PC-9 (cell line): ENCODE data around the gene GOLGA6L10. TPM values are rescaled to one million over a fixed set of nuclear protein-coding genes. Genes with fewer than 3 reads are reported as not detected.
"Not testable (repeated sequence)": the region's sequence is repeated elsewhere in the genome, so short reads cannot be mapped to it uniquely, and the experiment has no call there.

Source experiments
- BruUV-seq: library from RNA; stranded (reverse); fragments of 400-500 nt; replicated peaks from 2 replicates; lab custom pipeline; 2021; lab: Mats Ljungman, UMichigan
- CTCF ChIA-PET: fragments of 300-600 bp; sonication (Branson Sonifier 250); formaldehyde crosslinking; loops from one replicate; lab custom pipeline; 2022; ENCODE audit warnings: antibody characterized with exemption; lab: Charles Lee
- POLR2A ChIA-PET: fragments of 300-600 bp; sonication (Branson Sonifier 250); formaldehyde crosslinking; loops from one replicate; lab custom pipeline; 2022; ENCODE audit warnings: antibody characterized with exemption; ENCODE audit not compliant: unreplicated experiment; lab: Charles Lee
- DNase-seq, 2 experiments: peaks; one replicate each; pipeline versions ENCODE4 v3.0.0 to v3.0.0-alpha.2; 2015 to 2022; ENCODE audit warnings: mixed read lengths in 1 of 2
- H2AFZ ChIP-seq: fragments of 200-600 bp; sonication (generic); 2 replicates; pipeline ENCODE4 v1.8.1; 2017; ENCODE audit warnings: antibody characterized with exemption
- H3F3A ChIP-seq: fragments of 200-600 bp; sonication (generic); 2 replicates; pipeline ENCODE4 v1.8.1; 2017; ENCODE audit warnings: antibody characterized with exemption, mild to moderate bottlenecking, low read depth; ENCODE audit not compliant: insufficient read depth
- H3K27ac ChIP-seq: fragments of 200-600 bp; sonication (generic); 2 replicates; pipeline ENCODE4 v1.6.1; 2016; ENCODE audit warnings: mixed run types
- H3K27me3 ChIP-seq: fragments of 200-600 bp; sonication (generic); 2 replicates; pipeline ENCODE4 v1.6.1; 2016; ENCODE audit warnings: low read depth, mixed run types; ENCODE audit not compliant: insufficient read depth
- H3K36me3 ChIP-seq: fragments of 200-600 bp; sonication (generic); 2 replicates; pipeline ENCODE4 v1.6.1; 2016; ENCODE audit warnings: low read depth, mixed run types
- H3K4me1 ChIP-seq: fragments of 200-600 bp; sonication (generic); replicated peaks from 2 replicates; pipeline ENCODE4 v1.6.1; 2016; ENCODE audit warnings: mixed run types; ENCODE audit not compliant: insufficient read depth
- H3K4me2 ChIP-seq: fragments of 200-600 bp; sonication (generic); 2 replicates; pipeline ENCODE4 v1.6.1; 2017; ENCODE audit warnings: mixed run types
- H3K4me3 ChIP-seq: fragments of 200-600 bp; sonication (generic); 2 replicates; pipeline ENCODE4 v1.6.1; 2016; ENCODE audit warnings: mixed run types
- H3K79me2 ChIP-seq: fragments of 200-600 bp; sonication (generic); 2 replicates; pipeline ENCODE4 v1.6.1; 2017; ENCODE audit warnings: low read depth, mixed run types
- H3K9me2 ChIP-seq: fragments of 200-600 bp; sonication (generic); 2 replicates; pipeline ENCODE4 v1.8.1; 2017; ENCODE audit warnings: mild to moderate bottlenecking; ENCODE audit not compliant: insufficient read depth
- H3K9me3 ChIP-seq: fragments of 200-600 bp; sonication (generic); 2 replicates; pipeline ENCODE4 v1.8.1; 2016; ENCODE audit warnings: low read depth; ENCODE audit not compliant: insufficient read depth
- H4K20me1 ChIP-seq: fragments of 200-600 bp; sonication (generic); 2 replicates; pipeline ENCODE4 v1.8.1; 2017; ENCODE audit not compliant: insufficient read depth
- intact Hi-C: fragments of 100-400 bp; cut with micrococcal nuclease; formaldehyde crosslinking; loops from one replicate; pipeline ENCODE4 v1.10.0; 2022; ENCODE audit not compliant: unreplicated experiment
- total RNA-seq: library from RNA; stranded (reverse); gene quantifications from 2 replicates; pipeline ENCODE4 v1.2.3, GENCODE V29; 2021

GOLGA6L10 gene
- total RNA-seq, 1 experiment from 2014 or later = 2.2 TPM

GRCh38 chr15:82333603-82334553 is 15.4 kb downstream of the GOLGA6L10 start:
- CTCF ChIA-PET, POLR2A ChIA-PET, intact Hi-C loops, H3K4me3 ChIP-seq, H3K79me2 ChIP-seq, H4K20me1 ChIP-seq, H2AFZ ChIP-seq, BruUV-seq, H3K4me2 ChIP-seq, H3K27ac ChIP-seq, H3K27me3 ChIP-seq, H3K9me2 ChIP-seq, H3F3A ChIP-seq, H3K4me1 ChIP-seq, H3K9me3 ChIP-seq, H3K36me3 ChIP-seq, DNase-seq: not testable (repeated sequence)

- H3K79me2 ChIP-seq, H2AFZ ChIP-seq, CTCF ChIA-PET, H3K4me1 ChIP-seq, H3F3A ChIP-seq, intact Hi-C loops, H3K27me3 ChIP-seq, H3K9me2 ChIP-seq, POLR2A ChIA-PET, H3K36me3 ChIP-seq, H3K27ac ChIP-seq, H3K9me3 ChIP-seq, H4K20me1 ChIP-seq, DNase-seq, BruUV-seq, H3K4me2 ChIP-seq, H3K4me3 ChIP-seq: not testable (repeated sequence)
Measured at GRCh38 chr15:82332711-82333602, 16.3 kb downstream of the GOLGA6L10 start.

GRCh38 chr15:82331576-82332304 is 17.5 kb downstream of the GOLGA6L10 start:
- BruUV-seq, H3K4me3 ChIP-seq, H3K9me2 ChIP-seq, H3K36me3 ChIP-seq, H3K9me3 ChIP-seq, H3K27me3 ChIP-seq, H4K20me1 ChIP-seq, H3K27ac ChIP-seq, H3K4me1 ChIP-seq, H3K4me2 ChIP-seq, DNase-seq, intact Hi-C loops, H3F3A ChIP-seq, H3K79me2 ChIP-seq, CTCF ChIA-PET, POLR2A ChIA-PET, H2AFZ ChIP-seq: not testable (repeated sequence)

- intact Hi-C loops, H3K4me3 ChIP-seq, H3K79me2 ChIP-seq, H4K20me1 ChIP-seq, BruUV-seq, H3K9me3 ChIP-seq, H3K4me1 ChIP-seq, H3K27ac ChIP-seq, H3K27me3 ChIP-seq, CTCF ChIA-PET, H3K4me2 ChIP-seq, H3K9me2 ChIP-seq, H2AFZ ChIP-seq, H3F3A ChIP-seq, H3K36me3 ChIP-seq, POLR2A ChIA-PET, DNase-seq: not testable (repeated sequence)
Measured at GRCh38 chr15:82330921-82331320, 18.4 kb downstream of the GOLGA6L10 start.

- intact Hi-C loops, DNase-seq, H3K4me1 ChIP-seq, H3K9me2 ChIP-seq, POLR2A ChIA-PET, CTCF ChIA-PET, H2AFZ ChIP-seq, H3K79me2 ChIP-seq, H3K27ac ChIP-seq, BruUV-seq, H3K4me2 ChIP-seq, H3K9me3 ChIP-seq, H3K27me3 ChIP-seq, H3K36me3 ChIP-seq, H3K4me3 ChIP-seq, H4K20me1 ChIP-seq, H3F3A ChIP-seq: not testable (repeated sequence)
Measured at GRCh38 chr15:82329039-82329438, 20.2 kb downstream of the GOLGA6L10 start.

GRCh38 chr15:82327372-82327771 is 21.9 kb downstream of the GOLGA6L10 start:
- intact Hi-C loops, H4K20me1 ChIP-seq, H3K4me2 ChIP-seq, H3F3A ChIP-seq, H3K9me3 ChIP-seq, POLR2A ChIA-PET, H2AFZ ChIP-seq, H3K9me2 ChIP-seq, DNase-seq, H3K27ac ChIP-seq, BruUV-seq, H3K36me3 ChIP-seq, H3K4me3 ChIP-seq, H3K4me1 ChIP-seq, H3K79me2 ChIP-seq, H3K27me3 ChIP-seq, CTCF ChIA-PET: not testable (repeated sequence)
